Left ventricle myocardium superior (tissue), 1 donor: ENCODE data around the gene GPBP1. TPM values are rescaled to one million over a fixed set of nuclear protein-coding genes. Genes with fewer than 3 reads are reported as not detected.
"Not testable (repeated sequence)": the region's sequence is repeated elsewhere in the genome, so short reads cannot be mapped to it uniquely, and the experiment has no call there.

Experiments used
- ATAC-seq: fragments of 200-7000 bp; cut with Tn5 transposase; one replicate; pipeline ENCODE4 v1.9.1; 2020; ENCODE audit warnings: mild to moderate bottlenecking, moderate library complexity
- DNase-seq: peaks from one replicate; pipeline ENCODE4 v3.0.0-alpha.2; 2020
- intact Hi-C: fragments of 100-400 bp; cut with micrococcal nuclease; formaldehyde crosslinking; loops from one replicate; pipeline ENCODE4 v1.11.0; 2022
- total RNA-seq: library from RNA; stranded (reverse); fragmentation: NEBNext Ultra II Directional; extraction: Animal tissue kit (Norgen Biotek cat#: 25700); gene quantifications from one replicate; pipeline ENCODE4 v1.2.1, GENCODE V29; 2021
- donor health status: DM: no; HTN: yes; CAD: no; lungs with severe emphysema.

GPBP1 gene
- total RNA-seq, 1 donor from 2014 or later, result 60.2 TPM

GRCh38 chr5:57309022-57309421 is 135.2 kb downstream of the GPBP1 start:
- ATAC-seq, DNase-seq, intact Hi-C loops: not testable (repeated sequence)

- DNase-seq (no peak), ATAC-seq (no peak)
- intact Hi-C loops, result no loop called here
These were observed 137.4 kb downstream of the GPBP1 start for GRCh38 chr5:57311251-57311650.

- intact Hi-C loops, result no loop called here
- DNase-seq, result no peak
- ATAC-seq, result no peak
These were observed 138.3 kb downstream of the GPBP1 start for GRCh38 chr5:57311921-57312735.

GRCh38 chr5:57313716-57314115 is 139.9 kb downstream of the GPBP1 start:
- DNase-seq, result no peak
- ATAC-seq, result no peak
- intact Hi-C loops, result no loop called here

Other genes starting within 250 kb of the GPBP1 start
- gene MIER3, start 221.9 kb upstream of the GPBP1 start, total RNA-seq, result 16.1 TPM